GM19468 (cell line): Measurements from ENCODE around the gene REST.
"Not testable (repeated sequence)": the region's sequence is repeated elsewhere in the genome, so short reads cannot be mapped to it uniquely, and the experiment has no call there.

ENCODE experiments used
- ATAC-seq: cut with Tn5 transposase; IDR thresholded peaks from one replicate; pipeline ENCODE4 v1.9.1; 2021; ENCODE audit warnings: mild to moderate bottlenecking, moderate library complexity, moderate number of reproducible peaks; ENCODE audit not compliant: unreplicated experiment; ENCODE audit errors: extremely low read depth

Gene REST

GRCh38 chr4:56909086-56909894 is 1.6 kb downstream of the REST start:
- peak; percentile 1 for ATAC-seq

DNA sequence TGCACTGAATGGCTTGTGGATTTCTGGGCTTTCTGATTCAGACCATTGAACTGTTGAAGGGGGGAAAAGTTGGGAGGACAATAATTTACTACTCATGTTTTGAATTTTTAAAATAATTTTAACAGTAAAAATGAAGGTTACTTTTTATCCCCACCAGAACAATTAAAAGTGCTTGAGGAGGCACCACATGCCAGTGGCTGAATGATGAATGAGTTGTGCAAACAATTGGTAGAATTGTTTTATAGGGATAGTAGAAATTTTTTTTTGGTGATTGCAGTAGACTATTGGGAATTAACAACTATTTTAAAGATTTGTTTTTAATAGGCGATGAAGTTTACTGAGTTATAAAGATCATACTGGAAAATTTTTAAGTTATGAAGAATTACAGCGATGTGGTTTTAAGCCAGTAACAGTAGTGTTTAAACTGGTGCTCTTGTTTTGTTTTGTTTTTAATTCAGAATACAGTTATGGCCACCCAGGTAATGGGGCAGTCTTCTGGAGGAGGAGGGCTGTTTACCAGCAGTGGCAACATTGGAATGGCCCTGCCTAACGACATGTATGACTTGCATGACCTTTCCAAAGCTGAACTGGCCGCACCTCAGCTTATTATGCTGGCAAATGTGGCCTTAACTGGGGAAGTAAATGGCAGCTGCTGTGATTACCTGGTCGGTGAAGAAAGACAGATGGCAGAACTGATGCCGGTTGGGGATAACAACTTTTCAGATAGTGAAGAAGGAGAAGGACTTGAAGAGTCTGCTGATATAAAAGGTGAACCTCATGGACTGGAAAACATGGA is 2.7 kb downstream of the REST start:
- ATAC-seq, result no peak

- ATAC-seq, result no peak
Measured at GRCh38 chr4:56914336-56914735, 6.6 kb downstream of the REST start.

DNA sequence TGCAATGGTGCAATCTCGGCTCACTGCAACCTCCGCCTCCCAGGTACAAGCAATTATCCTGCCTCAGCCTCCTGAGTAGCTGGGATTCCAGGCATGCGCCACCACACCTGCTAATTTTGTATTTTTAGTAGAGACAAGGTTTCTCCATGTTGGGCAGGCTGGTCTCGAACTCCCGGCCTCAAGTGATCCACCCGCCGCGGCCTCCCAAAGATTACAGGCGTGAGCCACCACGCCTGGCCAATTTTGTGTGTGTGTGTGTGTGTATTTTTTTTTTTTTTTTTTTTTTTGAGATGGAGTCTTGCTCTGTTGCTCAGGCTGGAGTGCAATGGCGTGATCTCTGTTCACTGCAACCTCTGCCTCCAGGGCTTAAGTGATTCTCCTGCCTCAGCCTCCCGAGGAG is 7.3 kb downstream of the REST start:
- not testable (repeated sequence) for ATAC-seq

GRCh38 chr4:56927196-56927595 is 19.5 kb downstream of the REST start:
- no peak for ATAC-seq

DNA sequence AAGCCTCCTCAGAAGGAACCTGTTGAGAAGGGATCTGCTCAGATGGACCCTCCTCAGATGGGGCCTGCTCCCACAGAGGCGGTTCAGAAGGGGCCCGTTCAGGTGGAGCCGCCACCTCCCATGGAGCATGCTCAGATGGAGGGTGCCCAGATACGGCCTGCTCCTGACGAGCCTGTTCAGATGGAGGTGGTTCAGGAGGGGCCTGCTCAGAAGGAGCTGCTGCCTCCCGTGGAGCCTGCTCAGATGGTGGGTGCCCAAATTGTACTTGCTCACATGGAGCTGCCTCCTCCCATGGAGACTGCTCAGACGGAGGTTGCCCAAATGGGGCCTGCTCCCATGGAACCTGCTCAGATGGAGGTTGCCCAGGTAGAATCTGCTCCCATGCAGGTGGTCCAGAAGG is 22.9 kb downstream of the REST start:
- ATAC-seq, result no peak

DNA sequence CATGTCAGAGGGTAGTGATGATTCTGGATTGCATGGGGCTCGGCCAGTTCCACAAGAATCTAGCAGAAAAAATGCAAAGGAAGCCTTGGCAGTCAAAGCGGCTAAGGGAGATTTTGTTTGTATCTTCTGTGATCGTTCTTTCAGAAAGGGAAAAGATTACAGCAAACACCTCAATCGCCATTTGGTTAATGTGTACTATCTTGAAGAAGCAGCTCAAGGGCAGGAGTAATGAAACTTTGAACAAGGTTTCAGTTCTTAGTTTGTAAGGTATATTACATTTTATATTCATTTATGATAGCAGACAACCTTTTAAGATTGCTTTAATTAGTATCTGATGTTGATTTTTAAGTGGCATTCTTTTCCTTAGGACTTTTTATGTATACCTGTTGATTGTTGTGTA is 24.2 kb downstream of the REST start:
- ATAC-seq, result no peak

DNA sequence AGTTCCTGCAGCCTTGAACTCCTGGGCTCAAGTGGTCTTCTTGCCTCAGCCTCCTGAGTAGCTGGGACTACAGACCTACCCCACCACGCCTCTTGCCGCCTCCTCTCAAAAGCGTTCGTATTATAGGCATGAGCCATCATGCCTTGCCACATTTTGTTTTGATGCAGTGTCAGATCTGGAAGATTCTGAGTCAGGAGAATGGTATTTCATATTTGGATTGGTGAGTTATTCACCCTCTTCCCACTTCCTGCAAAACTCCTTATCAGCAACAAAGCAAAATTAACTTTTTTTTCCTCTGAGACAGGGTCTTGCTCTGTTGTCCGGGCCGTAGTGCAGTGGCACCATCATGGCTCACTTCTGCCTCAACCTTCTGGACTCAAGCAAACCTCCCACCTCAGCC is 29.6 kb downstream of the REST start:
- no peak for ATAC-seq

DNA sequence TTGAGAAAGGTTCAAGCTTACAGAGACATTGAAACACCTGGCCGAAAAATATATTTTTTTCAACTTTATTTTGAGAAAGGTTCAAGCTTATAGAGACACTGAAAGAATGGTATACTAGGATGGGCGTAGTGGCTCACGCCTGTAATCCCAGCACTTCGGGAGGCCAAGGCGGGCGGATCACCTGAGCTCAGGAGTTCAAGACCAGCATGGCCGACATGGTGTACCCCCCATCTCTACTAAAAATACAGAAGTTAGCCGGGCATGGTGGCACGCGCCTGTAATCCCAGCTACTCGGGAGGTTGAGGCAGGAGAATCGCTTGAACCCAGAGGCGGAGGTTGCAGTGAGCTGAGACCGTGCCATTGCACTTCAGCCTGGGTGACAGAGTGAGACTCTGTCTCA is 32.1 kb downstream of the REST start:
- not testable (repeated sequence) for ATAC-seq

DNA sequence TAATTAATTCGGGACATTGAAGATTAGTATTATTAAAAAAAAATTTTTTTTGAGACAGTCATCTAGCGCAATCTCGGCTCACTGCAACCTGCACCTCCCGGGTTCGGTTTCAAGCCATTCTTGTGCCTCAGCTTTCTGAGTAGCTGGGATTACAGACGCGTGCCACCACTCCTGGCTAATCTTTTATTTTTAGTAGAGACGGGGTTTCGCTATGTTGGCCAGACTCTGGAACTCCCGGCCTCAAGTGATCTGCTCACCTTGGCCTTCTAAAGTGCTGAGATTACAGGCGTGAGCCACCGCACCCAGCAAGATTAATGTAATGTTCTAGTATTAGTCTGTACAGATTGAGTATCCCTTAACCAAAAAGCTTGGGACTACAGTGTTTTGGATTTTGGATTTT is 32.7 kb downstream of the REST start:
- ATAC-seq, result no peak

- no peak for ATAC-seq
Measured at GRCh38 chr4:56940971-56941370, 33.3 kb downstream of the REST start.

DNA sequence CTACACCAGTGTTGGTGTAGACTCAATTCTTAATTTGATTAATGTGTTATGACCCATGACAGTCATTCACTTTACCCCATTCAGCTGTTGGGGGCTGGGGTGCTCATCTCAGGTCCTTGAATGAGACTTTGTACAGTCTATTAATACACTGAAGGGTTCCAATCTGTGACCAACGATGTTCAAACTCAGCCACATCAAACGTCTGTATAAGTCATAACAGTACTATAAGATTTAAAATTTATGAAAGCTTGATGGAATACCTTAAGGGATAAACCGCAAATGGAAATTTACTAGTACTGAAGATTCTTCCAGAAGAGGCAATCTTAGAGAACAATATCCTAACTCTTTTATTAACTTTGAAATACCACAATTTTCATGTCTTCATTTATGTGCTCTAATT is 33.7 kb downstream of the REST start:
- ATAC-seq, result no peak

GRCh38 chr4:56953680-56954520 is 46.2 kb downstream of the REST start:
- ATAC-seq, result no peak

DNA sequence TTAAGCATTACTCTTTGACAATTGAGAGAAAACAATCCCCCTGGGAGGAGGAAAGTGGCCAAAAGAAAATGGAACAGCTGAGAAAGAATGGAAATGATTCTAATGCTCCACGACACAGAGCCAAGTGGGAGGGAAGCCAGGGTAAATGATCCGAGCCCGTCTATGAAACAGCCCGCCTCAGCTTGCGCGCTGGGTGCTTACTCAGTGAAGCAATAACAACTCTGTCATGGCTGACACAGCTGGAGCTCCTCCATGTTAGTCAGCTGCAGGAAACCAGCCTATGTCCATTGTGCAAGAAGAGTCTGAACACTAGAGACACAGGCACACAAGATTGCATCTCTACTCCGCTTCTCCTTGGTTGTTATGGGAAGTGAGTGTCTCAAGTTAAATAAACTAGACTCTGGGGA is 50.4 kb downstream of the REST start:
- ATAC-seq, result no peak

DNA sequence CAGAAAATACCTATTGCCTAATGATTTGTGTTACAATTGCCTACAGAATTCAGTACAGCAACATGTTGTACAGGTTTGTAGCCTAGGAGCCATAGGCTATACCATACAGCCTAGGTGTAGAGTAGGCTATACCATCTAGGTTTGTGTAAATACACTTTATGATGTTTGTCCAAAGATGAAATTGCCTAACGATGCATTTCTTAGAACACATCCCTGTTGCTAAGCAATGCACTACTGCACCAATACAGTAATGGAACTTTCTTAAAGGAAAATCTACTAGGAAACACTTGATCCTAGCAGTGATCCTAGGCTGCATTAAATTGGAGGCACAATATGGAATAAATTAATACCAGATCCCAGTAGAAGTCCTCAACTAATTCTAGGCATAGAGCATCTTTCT is 51.4 kb downstream of the REST start:
- no peak for ATAC-seq

DNA sequence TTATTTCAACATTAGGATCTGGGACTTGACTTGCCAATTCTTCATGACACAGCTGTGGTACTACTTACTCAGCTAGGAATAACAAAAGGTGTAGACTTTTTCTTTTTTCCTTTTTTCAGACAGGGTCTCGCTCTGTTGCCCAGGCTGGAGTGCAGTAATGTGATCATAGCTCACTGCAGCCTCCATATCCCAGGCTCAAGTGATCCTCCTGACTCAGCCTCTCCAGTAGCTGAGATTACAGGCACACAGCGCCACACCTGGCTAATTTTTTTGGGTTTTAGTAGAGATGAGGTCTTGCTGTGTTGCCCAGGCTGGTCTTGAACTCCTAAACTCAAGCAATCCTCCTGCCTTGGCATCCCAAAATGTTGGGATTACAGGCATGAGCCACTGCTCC is 53.4 kb downstream of the REST start:
- no peak for ATAC-seq

DNA sequence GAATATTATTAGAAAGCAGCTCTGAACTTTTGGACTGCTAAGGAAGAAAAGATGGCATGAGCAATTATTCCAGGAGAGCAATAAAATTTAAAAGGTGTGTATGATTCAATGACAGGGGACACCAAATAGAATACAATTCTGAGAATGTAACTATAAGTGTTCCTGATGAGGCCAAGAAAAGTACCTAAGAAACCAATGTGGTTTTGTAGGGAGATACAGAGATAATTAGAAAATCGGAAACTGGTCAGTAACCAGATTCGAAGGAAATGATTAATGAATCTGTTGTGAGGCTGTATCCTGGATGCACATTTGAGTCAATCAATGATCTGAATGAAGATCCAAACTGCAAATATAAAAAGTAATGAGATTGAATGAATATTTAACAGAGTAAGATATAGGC is 63.7 kb downstream of the REST start:
- no peak for ATAC-seq

- no peak for ATAC-seq
Measured at GRCh38 chr4:56972389-56972788, 64.7 kb downstream of the REST start.

- ATAC-seq, result no peak
Measured at GRCh38 chr4:56972809-56973208, 65.1 kb downstream of the REST start.

GRCh38 chr4:56973336-56973735 is 65.6 kb downstream of the REST start:
- no peak for ATAC-seq
